Measurements from ENCODE around the gene ZFAND6. TPM values are rescaled to one million over a fixed set of nuclear protein-coding genes. Genes with fewer than 3 reads are reported as not detected.

Gene ZFAND6
- total RNA-seq, 1 experiment from 2014 or later = 57.6 TPM

DNA sequence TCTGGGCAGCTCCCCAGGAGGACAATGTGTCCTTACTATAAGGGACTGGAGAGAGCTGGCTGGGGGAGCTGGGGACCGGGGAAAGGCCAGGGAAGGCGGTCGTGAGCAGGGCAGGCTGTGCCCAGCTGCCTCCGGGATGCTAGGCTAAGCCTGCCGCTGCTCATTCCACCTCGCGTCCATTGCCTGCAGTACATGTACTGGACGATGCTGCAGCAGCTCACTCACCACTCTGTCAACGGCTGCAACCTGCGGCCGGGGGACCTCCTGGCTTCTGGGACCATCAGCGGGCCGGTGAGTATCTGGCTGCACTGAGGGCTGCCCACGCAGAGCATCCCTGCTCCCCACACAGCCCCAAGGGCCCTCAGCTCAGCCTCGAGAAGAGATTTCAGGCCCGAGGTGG lies 120.5 kb downstream of the ZFAND6 start:
- CTCF ChIA-PET = interaction anchor here (0.6 to 1.3 kb wide), 2 partner anchors 119 to 799 kb away, joined by 3 read pairs; no protein-coding TSS in a partner anchor
- peak overlapping the region; percentile 91 for H3K27ac Mint-ChIP-seq (ENCODE audit: low read depth, unreplicated experiment)
- DNase-seq (ENCODE audit: unreplicated experiment) = no peak
- H3K27me3 Mint-ChIP-seq (ENCODE audit: insufficient read depth, unreplicated experiment) = no peaks in the 10 kb centered on the region
- H3K4me3 Mint-ChIP-seq (ENCODE audit: unreplicated experiment) = no peak overlapping the region
- peaks cover 19% of the 10 kb centered on the region for H3K36me3 Mint-ChIP-seq (ENCODE audit: insufficient read depth, unreplicated experiment)
- POLR2A ChIA-PET = interaction anchor here (0.6 to 1.7 kb wide), 2 partner anchors 36 to 119 kb away, joined by 3 to 6 read pairs; no protein-coding TSS in a partner anchor
- H3K9me3 Mint-ChIP-seq (ENCODE audit: unreplicated experiment) = no peaks in the 10 kb centered on the region
- no TSS peak for BruUV-seq (replicated peaks)
- intact Hi-C loops (cut with micrococcal nuclease) = loop anchor here (10.0 kb wide), 1 partner anchor 135 kb away; no protein-coding TSS in a partner anchor
- peaks cover 31% of the 10 kb centered on the region for H3K4me1 Mint-ChIP-seq (ENCODE audit: insufficient read depth, unreplicated experiment)
- TF ChIP-seq, protein P1, sequence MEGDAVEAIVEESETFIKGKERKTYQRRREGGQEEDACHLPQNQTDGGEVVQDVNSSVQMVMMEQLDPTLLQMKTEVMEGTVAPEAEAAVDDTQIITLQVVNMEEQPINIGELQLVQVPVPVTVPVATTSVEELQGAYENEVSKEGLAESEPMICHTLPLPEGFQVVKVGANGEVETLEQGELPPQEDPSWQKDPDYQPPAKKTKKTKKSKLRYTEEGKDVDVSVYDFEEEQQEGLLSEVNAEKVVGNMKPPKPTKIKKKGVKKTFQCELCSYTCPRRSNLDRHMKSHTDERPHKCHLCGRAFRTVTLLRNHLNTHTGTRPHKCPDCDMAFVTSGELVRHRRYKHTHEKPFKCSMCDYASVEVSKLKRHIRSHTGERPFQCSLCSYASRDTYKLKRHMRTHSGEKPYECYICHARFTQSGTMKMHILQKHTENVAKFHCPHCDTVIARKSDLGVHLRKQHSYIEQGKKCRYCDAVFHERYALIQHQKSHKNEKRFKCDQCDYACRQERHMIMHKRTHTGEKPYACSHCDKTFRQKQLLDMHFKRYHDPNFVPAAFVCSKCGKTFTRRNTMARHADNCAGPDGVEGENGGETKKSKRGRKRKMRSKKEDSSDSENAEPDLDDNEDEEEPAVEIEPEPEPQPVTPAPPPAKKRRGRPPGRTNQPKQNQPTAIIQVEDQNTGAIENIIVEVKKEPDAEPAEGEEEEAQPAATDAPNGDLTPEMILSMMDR (IDR thresholded peaks at IDR 0.05; ENCODE audit: unreplicated experiment) = no peak

DNA sequence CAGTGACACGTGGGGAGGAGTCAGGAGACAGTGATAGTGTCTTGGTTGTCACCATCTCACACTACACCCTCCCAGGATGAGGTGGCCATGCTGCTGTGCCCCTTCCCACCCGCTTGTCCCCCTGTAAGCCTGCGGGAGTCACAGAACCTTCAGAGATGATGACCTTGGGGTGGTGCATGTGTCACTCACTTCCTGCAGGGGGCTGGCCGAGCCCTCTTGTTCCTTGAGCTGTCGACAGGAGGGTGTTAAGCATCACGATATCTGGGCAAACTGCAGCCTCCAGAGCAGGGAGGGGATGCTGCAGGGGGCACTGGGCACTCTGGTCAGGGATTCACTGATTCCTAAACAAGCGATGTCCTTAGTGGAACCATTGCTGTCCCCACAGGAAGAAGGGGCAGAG lies 121.0 kb downstream of the ZFAND6 start:
- no TSS peak for BruUV-seq (replicated peaks)
- TF ChIP-seq, protein P1 (IDR thresholded peaks at IDR 0.05; ENCODE audit: unreplicated experiment) = no peak
- H3K36me3 Mint-ChIP-seq (ENCODE audit: insufficient read depth, unreplicated experiment) = peaks cover 19% of the 10 kb centered on the region
- H3K9me3 Mint-ChIP-seq (ENCODE audit: unreplicated experiment) = no peaks in the 10 kb centered on the region
- no peaks in the 10 kb centered on the region for H3K27me3 Mint-ChIP-seq (ENCODE audit: insufficient read depth, unreplicated experiment)
- CTCF ChIA-PET = no interaction called here
- intact Hi-C loops (cut with micrococcal nuclease) = no loop called here
- no peak overlapping the region for H3K4me3 Mint-ChIP-seq (ENCODE audit: unreplicated experiment)
- no peak for DNase-seq (ENCODE audit: unreplicated experiment)
- H3K27ac Mint-ChIP-seq (ENCODE audit: low read depth, unreplicated experiment) = peak overlapping the region; percentile 91
- POLR2A ChIA-PET = no interaction called here
- peaks cover 27% of the 10 kb centered on the region for H3K4me1 Mint-ChIP-seq (ENCODE audit: insufficient read depth, unreplicated experiment)

DNA sequence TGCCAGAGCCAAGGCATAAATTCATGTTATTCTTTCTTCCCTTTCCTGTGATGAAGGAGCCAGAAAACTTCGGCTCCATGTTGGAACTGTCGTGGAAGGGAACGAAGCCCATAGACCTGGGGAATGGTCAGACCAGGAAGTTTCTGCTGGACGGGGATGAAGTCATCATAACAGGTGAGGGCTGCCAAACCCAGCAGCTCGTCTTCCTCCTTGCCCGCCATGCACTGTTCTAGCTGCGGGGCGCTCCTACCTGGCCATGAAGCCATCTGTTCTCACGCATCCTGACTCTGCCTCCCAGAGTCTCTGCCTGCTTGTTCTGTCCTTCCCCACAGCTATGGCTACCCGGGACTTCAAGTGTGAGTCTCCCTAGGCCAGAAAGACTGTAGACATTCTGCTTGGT lies 121.5 kb downstream of the ZFAND6 start:
- TF ChIP-seq, protein P1 (IDR thresholded peaks at IDR 0.05; ENCODE audit: unreplicated experiment) = no peak
- Mint-ChIP-seq H3K36me3 (ENCODE audit: insufficient read depth, unreplicated experiment) (peaks cover 19% of the 10 kb centered on the region), H3K9me3 (ENCODE audit: unreplicated experiment) (no peaks in the 10 kb centered on the region), H3K27ac (ENCODE audit: low read depth, unreplicated experiment) (peak overlapping the region; percentile 79), H3K27me3 (ENCODE audit: insufficient read depth, unreplicated experiment) (no peaks in the 10 kb centered on the region), H3K4me3 (ENCODE audit: unreplicated experiment) (no peak overlapping the region), H3K4me1 (ENCODE audit: insufficient read depth, unreplicated experiment) (peaks cover 24% of the 10 kb centered on the region)
- CTCF ChIA-PET = interaction anchor here (0.8 kb wide), 1 partner anchor 120 kb away, joined by 3 read pairs; no protein-coding TSS in a partner anchor
- no peak for DNase-seq (ENCODE audit: unreplicated experiment)
- intact Hi-C loops (cut with micrococcal nuclease) = no loop called here
- POLR2A ChIA-PET = no interaction called here
- no TSS peak for BruUV-seq (replicated peaks)

GRCh38 chr15:80182611-80183261 lies 123.3 kb downstream of the ZFAND6 start:
- no TSS peak for BruUV-seq (replicated peaks)
- no peaks in the 10 kb centered on the region for H3K9me3 Mint-ChIP-seq (ENCODE audit: unreplicated experiment)
- TF ChIP-seq, protein P1 (IDR thresholded peaks at IDR 0.05; ENCODE audit: unreplicated experiment) = no peak
- no peak overlapping the region for H3K4me3 Mint-ChIP-seq (ENCODE audit: unreplicated experiment)
- POLR2A ChIA-PET = interaction anchor here (1.2 kb wide), 2 partner anchors 14 to 20 kb away, joined by 4 to 5 read pairs; no protein-coding TSS in a partner anchor
- H3K36me3 Mint-ChIP-seq (ENCODE audit: insufficient read depth, unreplicated experiment) = peaks cover 7% of the 10 kb centered on the region
- peak; percentile 17 for DNase-seq (ENCODE audit: unreplicated experiment)
- H3K27ac Mint-ChIP-seq (ENCODE audit: low read depth, unreplicated experiment) = no peak overlapping the region
- H3K4me1 Mint-ChIP-seq (ENCODE audit: insufficient read depth, unreplicated experiment) = peaks cover 12% of the 10 kb centered on the region
- no peaks in the 10 kb centered on the region for H3K27me3 Mint-ChIP-seq (ENCODE audit: insufficient read depth, unreplicated experiment)
- CTCF ChIA-PET = interaction anchor here (0.7 kb wide), 1 partner anchor 488 kb away, joined by 3 read pairs; no protein-coding TSS in a partner anchor
- intact Hi-C loops (cut with micrococcal nuclease) = no loop called here

Measured in MCF 10A (cell line).